ENCODE data around the gene ALOX12.
"Not testable (repeated sequence)": the region's sequence is repeated elsewhere in the genome, so short reads cannot be mapped to it uniquely, and the experiment has no call there.

The ALOX12 gene

GRCh38 chr17:7047566-7047965 lies 51.7 kb downstream of the ALOX12 start:
- DNase-seq = no peak

- DNase-seq = no peak
These were observed 53.1 kb downstream of the ALOX12 start for GRCh38 chr17:7048968-7049367.

- not testable (repeated sequence) for DNase-seq
These were observed 54.7 kb downstream of the ALOX12 start for GRCh38 chr17:7050583-7050982.

GRCh38 chr17:7056386-7056785 lies 60.5 kb downstream of the ALOX12 start:
- DNase-seq = no peak

- DNase-seq = no peak
These were observed 63.1 kb downstream of the ALOX12 start for GRCh38 chr17:7058831-7059447.

Data from NCI-H524 (cell line).